Measurements from ENCODE around the gene SLC35G4.

- no peak for TF ChIP-seq POLR2A (IDR thresholded peaks at IDR 0.05)
- TF ChIP-seq, protein P1, sequence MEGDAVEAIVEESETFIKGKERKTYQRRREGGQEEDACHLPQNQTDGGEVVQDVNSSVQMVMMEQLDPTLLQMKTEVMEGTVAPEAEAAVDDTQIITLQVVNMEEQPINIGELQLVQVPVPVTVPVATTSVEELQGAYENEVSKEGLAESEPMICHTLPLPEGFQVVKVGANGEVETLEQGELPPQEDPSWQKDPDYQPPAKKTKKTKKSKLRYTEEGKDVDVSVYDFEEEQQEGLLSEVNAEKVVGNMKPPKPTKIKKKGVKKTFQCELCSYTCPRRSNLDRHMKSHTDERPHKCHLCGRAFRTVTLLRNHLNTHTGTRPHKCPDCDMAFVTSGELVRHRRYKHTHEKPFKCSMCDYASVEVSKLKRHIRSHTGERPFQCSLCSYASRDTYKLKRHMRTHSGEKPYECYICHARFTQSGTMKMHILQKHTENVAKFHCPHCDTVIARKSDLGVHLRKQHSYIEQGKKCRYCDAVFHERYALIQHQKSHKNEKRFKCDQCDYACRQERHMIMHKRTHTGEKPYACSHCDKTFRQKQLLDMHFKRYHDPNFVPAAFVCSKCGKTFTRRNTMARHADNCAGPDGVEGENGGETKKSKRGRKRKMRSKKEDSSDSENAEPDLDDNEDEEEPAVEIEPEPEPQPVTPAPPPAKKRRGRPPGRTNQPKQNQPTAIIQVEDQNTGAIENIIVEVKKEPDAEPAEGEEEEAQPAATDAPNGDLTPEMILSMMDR (IDR thresholded peaks at IDR 0.05): no peak
Measured at GRCh38 chr18:11585596-11585995, 23.8 kb upstream of the SLC35G4 start.

Measured in body of pancreas (tissue), 4 donors.